A549 (cell line): ENCODE measurements around the gene BOLA2B. TPM values are rescaled to one million over a fixed set of nuclear protein-coding genes. Genes with fewer than 3 reads are reported as not detected.

Experiments
- ATAC-seq, 2 experiments: fragments of 200-7000 bp in 1 of 2; fragments of >200 bp in 1 of 2; cut with Nextera tagmentation in 1 of 2; cut with Tn5 transposase in 1 of 2; 3 replicates each; pipeline versions ENCODE4 v1.8.0 to v1.9.1; 2018 to 2020; ENCODE audit warnings: mild to moderate bottlenecking in 1 of 2, moderate library complexity in 1 of 2
- CTCF ChIA-PET: fragments of 300-600 bp; sonication (Branson Sonifier 250); formaldehyde crosslinking; extraction: SDS; loops from one replicate; lab custom pipeline; 2021; ENCODE audit warnings: antibody characterized with exemption, inconsistent platforms; lab: Yijun Ruan, JAX
- POLR2A ChIA-PET: fragments of 350-600 bp; formaldehyde crosslinking; extraction: SDS; loops from one replicate; lab custom pipeline; 2021; ENCODE audit warnings: antibody characterized with exemption, inconsistent platforms; lab: Yijun Ruan, JAX
- DNase-seq, 2 experiments: peaks; one replicate each; pipeline versions ENCODE4 v3.0.0 to v3.0.0-alpha.2; 2011 to 2016; ENCODE audit warnings: low read depth in 1 of 2, low spot score in 1 of 2
- FAIRE-seq: peaks from 2 replicates; lab custom pipeline; 2011; peaks lifted over from hg19 to GRCh38; lab: Jason Lieb, UNC
- H3K27ac ChIP-seq, 2 experiments: fragments of >200 bp; sonication (Bioruptor Twin); formaldehyde crosslinking; 3 replicates each; pipeline ENCODE4 v1.5.1; 2016 to 2017
- H3K4me1 ChIP-seq: fragments of >200 bp; sonication (Bioruptor Twin); formaldehyde crosslinking; 3 replicates; pipeline ENCODE4 v1.6.1; 2016
- H3K4me2 ChIP-seq: fragments of >200 bp; sonication (Bioruptor Twin); formaldehyde crosslinking; 3 replicates; pipeline ENCODE4 v1.6.1; 2016
- H3K4me3 ChIP-seq: fragments of >200 bp; sonication (Bioruptor Twin); formaldehyde crosslinking; 3 replicates; pipeline ENCODE4 v1.5.1; 2016
- H3K9me3 ChIP-seq: fragments of >200 bp; sonication (Bioruptor Twin); formaldehyde crosslinking; 3 replicates; pipeline ENCODE4 v1.6.1; 2016
- E2F6 ChIP-seq: IDR thresholded peaks from 2 replicates; pipeline ENCODE4 v1.6.1; 2012; ENCODE audit warnings: low read depth, borderline replicate concordance
- FOSB ChIP-seq: fragments of 250-450 bp; sonication (Bioruptor Pico); IDR thresholded peaks from 2 replicates; pipeline ENCODE4 v1.5.0; 2020; ENCODE audit warnings: mild to moderate bottlenecking, moderate library complexity
- FOXS1 ChIP-seq: fragments of 250-450 bp; sonication (Bioruptor Pico); IDR thresholded peaks from 2 replicates; pipeline ENCODE4 v1.5.0; 2020; ENCODE audit warnings: mild to moderate bottlenecking, moderate library complexity
- GATA3 ChIP-seq: IDR thresholded peaks from 2 replicates; pipeline ENCODE4 v1.6.1; 2012; ENCODE audit warnings: borderline replicate concordance
- HEYL ChIP-seq: fragments of 250-450 bp; sonication (Bioruptor Pico); IDR thresholded peaks from 2 replicates; pipeline ENCODE4 v1.8.0; 2021; ENCODE audit warnings: mild to moderate bottlenecking, moderate library complexity
- HOXA7 ChIP-seq: fragments of 250-450 bp; sonication (Bioruptor Pico); IDR thresholded peaks from 2 replicates; pipeline ENCODE4 v1.5.0; 2020; ENCODE audit warnings: mild to moderate bottlenecking, moderate library complexity
- NFE2L2 ChIP-seq: fragments of 150-350 bp; conservative IDR thresholded peaks from 2 replicates; pipeline ENCODE4 v1.6.1; 2014; ENCODE audit warnings: low read length
- RAD21 ChIP-seq, 2 experiments: fragments of >200 bp in 1 of 2; sonication (Bioruptor Twin) in 1 of 2; formaldehyde crosslinking in 1 of 2; IDR thresholded peaks in 1 of 2; conservative IDR thresholded peaks in 1 of 2; 2 replicates in 1 of 2; 3 replicates in 1 of 2; pipeline ENCODE4 v1.6.1; 2012 to 2018; ENCODE audit warnings: inconsistent platforms in 1 of 2
- WGBS: methylation state at CpG from one replicate; pipeline ENCODE4 v1.1.6; 2017; ENCODE audit errors: missing lambda C conversion rate; 5-methylcytosine and 5-hydroxymethylcytosine counted together
- polyA plus RNA-seq, 4 experiments: library from polyadenylated mRNA; depleted of rRNA in 3 of 4; stranded (reverse); fragments of >200 nt; fragmentation: RNase III in 1 of 4; extraction: RNeasy Plus Mini Kit Qiagen cat#74134 plus additional on column Dnase treatment in 1 of 4; gene quantifications; 2 replicates in 3 of 4; 3 replicates in 1 of 4; pipeline ENCODE4 v1.2.3, GENCODE V29; 2011 to 2017
- TF ChIP-seq, protein P1 (sequence below): fragments of 200-600 bp; sonication (generic); IDR thresholded peaks from 2 replicates; pipeline ENCODE4 v1.6.1; 2016; ENCODE audit warnings: antibody characterized with exemption, mild to moderate bottlenecking, moderate library complexity
- TF ChIP-seq, protein P2 (sequence below): IDR thresholded peaks from 2 replicates; pipeline ENCODE4 v1.6.1; 2012

Gene BOLA2B
- polyA plus RNA-seq, 2 of the 4 experiments (the other 2 are of a cell fraction): 43.9 to 244 TPM

- TF ChIP-seq NFE2L2 (no peak), GATA3 (no peak), FOSB (CRISPR knock-in tag) (no peak), RAD21 (conservative IDR thresholded peaks at IDR 0.05 in 1 of 2, IDR thresholded peaks at IDR 0.05 in 1 of 2) (no peak), E2F6 (no peak)
- TF ChIP-seq, protein P1, sequence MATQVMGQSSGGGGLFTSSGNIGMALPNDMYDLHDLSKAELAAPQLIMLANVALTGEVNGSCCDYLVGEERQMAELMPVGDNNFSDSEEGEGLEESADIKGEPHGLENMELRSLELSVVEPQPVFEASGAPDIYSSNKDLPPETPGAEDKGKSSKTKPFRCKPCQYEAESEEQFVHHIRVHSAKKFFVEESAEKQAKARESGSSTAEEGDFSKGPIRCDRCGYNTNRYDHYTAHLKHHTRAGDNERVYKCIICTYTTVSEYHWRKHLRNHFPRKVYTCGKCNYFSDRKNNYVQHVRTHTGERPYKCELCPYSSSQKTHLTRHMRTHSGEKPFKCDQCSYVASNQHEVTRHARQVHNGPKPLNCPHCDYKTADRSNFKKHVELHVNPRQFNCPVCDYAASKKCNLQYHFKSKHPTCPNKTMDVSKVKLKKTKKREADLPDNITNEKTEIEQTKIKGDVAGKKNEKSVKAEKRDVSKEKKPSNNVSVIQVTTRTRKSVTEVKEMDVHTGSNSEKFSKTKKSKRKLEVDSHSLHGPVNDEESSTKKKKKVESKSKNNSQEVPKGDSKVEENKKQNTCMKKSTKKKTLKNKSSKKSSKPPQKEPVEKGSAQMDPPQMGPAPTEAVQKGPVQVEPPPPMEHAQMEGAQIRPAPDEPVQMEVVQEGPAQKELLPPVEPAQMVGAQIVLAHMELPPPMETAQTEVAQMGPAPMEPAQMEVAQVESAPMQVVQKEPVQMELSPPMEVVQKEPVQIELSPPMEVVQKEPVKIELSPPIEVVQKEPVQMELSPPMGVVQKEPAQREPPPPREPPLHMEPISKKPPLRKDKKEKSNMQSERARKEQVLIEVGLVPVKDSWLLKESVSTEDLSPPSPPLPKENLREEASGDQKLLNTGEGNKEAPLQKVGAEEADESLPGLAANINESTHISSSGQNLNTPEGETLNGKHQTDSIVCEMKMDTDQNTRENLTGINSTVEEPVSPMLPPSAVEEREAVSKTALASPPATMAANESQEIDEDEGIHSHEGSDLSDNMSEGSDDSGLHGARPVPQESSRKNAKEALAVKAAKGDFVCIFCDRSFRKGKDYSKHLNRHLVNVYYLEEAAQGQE: no peak
- TF ChIP-seq, protein P2, sequence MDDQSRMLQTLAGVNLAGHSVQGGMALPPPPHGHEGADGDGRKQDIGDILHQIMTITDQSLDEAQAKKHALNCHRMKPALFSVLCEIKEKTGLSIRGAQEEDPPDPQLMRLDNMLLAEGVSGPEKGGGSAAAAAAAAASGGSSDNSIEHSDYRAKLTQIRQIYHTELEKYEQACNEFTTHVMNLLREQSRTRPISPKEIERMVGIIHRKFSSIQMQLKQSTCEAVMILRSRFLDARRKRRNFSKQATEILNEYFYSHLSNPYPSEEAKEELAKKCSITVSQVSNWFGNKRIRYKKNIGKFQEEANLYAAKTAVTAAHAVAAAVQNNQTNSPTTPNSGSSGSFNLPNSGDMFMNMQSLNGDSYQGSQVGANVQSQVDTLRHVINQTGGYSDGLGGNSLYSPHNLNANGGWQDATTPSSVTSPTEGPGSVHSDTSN: no peak
- TF ChIP-seq, all 56 proteins: peak for 0
These were observed 8.4 kb downstream of the BOLA2B start (continued) for GRCh38 chr16:30184891-30185682.

GRCh38 chr16:30184096-30184890 is 9.2 kb downstream of the BOLA2B start:
- H3K4me2 ChIP-seq: peak overlapping the region; percentile 95
- no peaks in the 10 kb centered on the region for H3K9me3 ChIP-seq
- peak overlapping the region in 1 of 2 experiments; percentile 93; a peak in 2 of 6 replicates for H3K27ac ChIP-seq
- H3K4me1 ChIP-seq: peaks cover 20% of the 10 kb centered on the region; the same call in 2 of the 3 replicates
- FAIRE-seq (no peak), DNase-seq (no peak), ATAC-seq (no peak)
- 80% methylated on average over 24 of the region's 24 CpGs for WGBS
- POLR2A ChIA-PET: no interaction called here
- no peak for TF ChIP-seq HEYL (CRISPR knock-in tag)
- no peak for TF ChIP-seq FOXS1 (CRISPR knock-in tag)
- TF ChIP-seq, protein P1: no peak
- TF ChIP-seq HOXA7 (CRISPR knock-in tag): no peak
- peak overlapping the region; percentile 55; the same call in 1 of the 3 replicates for H3K4me3 ChIP-seq
- CTCF ChIA-PET: no interaction called here
